T-helper 1 cell (primary cell): Measurements from ENCODE around the gene CC2D2A.

Experiments used
- DNase-seq, 5 donors: peaks; one replicate each; pipeline ENCODE4 v3.0.0-alpha.2; 2012 to 2020

The CC2D2A gene

GRCh38 chr4:15466596-15466995 is 3.1 kb upstream of the CC2D2A start:
- DNase-seq, result no peak

GRCh38 chr4:15470128-15470475 is 420 bp downstream of the CC2D2A start:
- DNase-seq, result no peak

GRCh38 chr4:15476396-15476795 is 6.7 kb downstream of the CC2D2A start:
- DNase-seq, result no peak

- DNase-seq, result no peak
These were observed 9.0 kb downstream of the CC2D2A start for GRCh38 chr4:15478724-15479088.

- no peak for DNase-seq
These were observed 9.6 kb downstream of the CC2D2A start for GRCh38 chr4:15479089-15479912.

- no peak for DNase-seq
These were observed 10.2 kb downstream of the CC2D2A start for GRCh38 chr4:15479913-15480185.

- DNase-seq, result no peak
These were observed 12.5 kb downstream of the CC2D2A start for GRCh38 chr4:15481961-15482745.

GRCh38 chr4:15482842-15483241 is 13.2 kb downstream of the CC2D2A start:
- DNase-seq, result no peak

- no peak for DNase-seq
These were observed 18.5 kb downstream of the CC2D2A start for GRCh38 chr4:15488136-15488535.

GRCh38 chr4:15488658-15489470 is 19.2 kb downstream of the CC2D2A start:
- DNase-seq, result no peak

- no peak for DNase-seq
These were observed 19.9 kb downstream of the CC2D2A start for GRCh38 chr4:15489551-15489950.

GRCh38 chr4:15493411-15493810 is 23.7 kb downstream of the CC2D2A start:
- no peak for DNase-seq

- DNase-seq, result no peak
These were observed 25.9 kb downstream of the CC2D2A start for GRCh38 chr4:15495621-15496020.

GRCh38 chr4:15498356-15498755 is 28.7 kb downstream of the CC2D2A start:
- DNase-seq, result no peak

GRCh38 chr4:15500701-15501100 is 31.0 kb downstream of the CC2D2A start:
- DNase-seq, result no peak

GRCh38 chr4:15501941-15502340 is 32.3 kb downstream of the CC2D2A start:
- DNase-seq, result no peak

- DNase-seq, result no peak
These were observed 32.7 kb downstream of the CC2D2A start for GRCh38 chr4:15502384-15502783.

GRCh38 chr4:15504041-15504440 is 34.4 kb downstream of the CC2D2A start:
- no peak for DNase-seq

GRCh38 chr4:15506464-15506863 is 36.8 kb downstream of the CC2D2A start:
- DNase-seq, result no peak

GRCh38 chr4:15507679-15508078 is 38.0 kb downstream of the CC2D2A start:
- no peak for DNase-seq

- no peak for DNase-seq
These were observed 41.3 kb downstream of the CC2D2A start for GRCh38 chr4:15510961-15511360.

- no peak for DNase-seq
These were observed 43.9 kb downstream of the CC2D2A start for GRCh38 chr4:15513545-15513944.

GRCh38 chr4:15515106-15515505 is 45.4 kb downstream of the CC2D2A start:
- no peak for DNase-seq

- DNase-seq, result no peak
These were observed 46.8 kb downstream of the CC2D2A start for GRCh38 chr4:15516494-15516893.
